HG03354 (cell line): Measurements from ENCODE around the gene GPC4.
"Not testable (repeated sequence)": the region's sequence is repeated elsewhere in the genome, so short reads cannot be mapped to it uniquely, and the experiment has no call there.

Experiments
- ATAC-seq: cut with Tn5 transposase; IDR thresholded peaks from one replicate; pipeline ENCODE4 v1.9.1; 2021; ENCODE audit warnings: mild to moderate bottlenecking; ENCODE audit not compliant: unreplicated experiment, poor library complexity, severe bottlenecking

Gene GPC4

DNA sequence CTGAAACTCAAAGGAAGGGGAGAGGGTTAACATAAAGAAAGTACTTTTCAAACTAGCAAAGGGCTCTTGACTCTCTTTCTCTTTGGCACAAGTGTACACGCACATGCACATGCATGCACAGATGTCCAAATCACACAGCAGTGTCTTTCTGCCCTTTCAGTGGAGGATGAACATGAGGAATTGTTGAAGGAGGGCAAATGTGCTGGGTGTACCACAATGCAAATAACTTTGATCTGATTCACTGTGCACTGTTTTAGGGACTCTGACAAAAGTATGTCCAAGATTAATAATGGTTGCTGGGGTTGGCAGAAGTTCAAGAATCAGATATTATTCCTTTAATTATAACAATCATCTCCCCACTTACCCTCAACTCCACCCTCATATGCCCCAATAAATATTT, 93.8 kb downstream of the GPC4 start:
- ATAC-seq, result no peak

GRCh38 chrX:133314281-133314680, 101.0 kb downstream of the GPC4 start:
- no peak for ATAC-seq

- ATAC-seq, result no peak
Measured at GRCh38 chrX:133308499-133308897, 106.8 kb downstream of the GPC4 start.

- ATAC-seq, result no peak
Measured at GRCh38 chrX:133307637-133308498, 107.4 kb downstream of the GPC4 start.

GRCh38 chrX:133307094-133307493, 108.2 kb downstream of the GPC4 start:
- no peak for ATAC-seq

DNA sequence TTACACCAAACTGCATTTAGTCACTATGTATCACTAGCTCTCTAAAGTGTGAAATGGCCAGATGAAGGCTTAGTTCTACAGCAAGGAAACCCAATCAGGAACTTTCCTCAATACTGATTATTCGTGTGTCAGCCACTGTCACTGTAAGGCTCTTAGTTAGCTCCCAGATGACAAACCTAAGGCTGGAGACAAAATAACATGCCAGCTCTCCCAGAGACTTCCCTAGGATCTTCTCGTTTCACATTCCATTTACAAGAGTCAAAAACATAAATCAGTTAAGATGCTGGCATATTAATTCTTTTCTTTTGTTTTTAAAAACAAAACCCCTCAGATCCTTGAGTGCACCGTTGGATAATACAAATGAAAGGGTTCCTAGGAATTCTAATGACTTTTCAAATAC, 109.0 kb downstream of the GPC4 start:
- ATAC-seq, result no peak

DNA sequence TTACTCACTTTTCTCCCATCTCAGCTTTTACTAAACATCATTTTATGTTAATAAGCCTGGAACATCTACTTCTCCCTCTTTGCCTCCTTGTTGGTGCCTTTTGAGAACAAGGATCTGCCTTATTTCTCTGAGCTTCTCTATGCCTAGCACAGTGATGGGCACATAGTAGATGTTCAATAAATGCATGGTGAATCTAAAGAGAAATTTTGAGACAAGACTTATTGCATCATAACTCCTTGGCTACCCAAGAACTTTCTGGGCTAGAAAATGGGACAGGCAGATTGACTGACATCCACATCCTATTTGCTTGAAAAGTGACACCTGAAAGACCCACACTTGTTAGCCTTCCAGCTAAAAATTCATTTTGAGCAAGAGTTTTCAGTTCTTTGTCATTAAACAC, 109.9 kb downstream of the GPC4 start:
- ATAC-seq, result no peak

GRCh38 chrX:133302775-133303445, 112.4 kb downstream of the GPC4 start:
- no peak for ATAC-seq

- ATAC-seq, result no peak
Measured at GRCh38 chrX:133300591-133300990, 114.7 kb downstream of the GPC4 start.

GRCh38 chrX:133297284-133297683, 118.0 kb downstream of the GPC4 start:
- no peak for ATAC-seq

GRCh38 chrX:133294126-133294525, 121.2 kb downstream of the GPC4 start:
- no peak for ATAC-seq

DNA sequence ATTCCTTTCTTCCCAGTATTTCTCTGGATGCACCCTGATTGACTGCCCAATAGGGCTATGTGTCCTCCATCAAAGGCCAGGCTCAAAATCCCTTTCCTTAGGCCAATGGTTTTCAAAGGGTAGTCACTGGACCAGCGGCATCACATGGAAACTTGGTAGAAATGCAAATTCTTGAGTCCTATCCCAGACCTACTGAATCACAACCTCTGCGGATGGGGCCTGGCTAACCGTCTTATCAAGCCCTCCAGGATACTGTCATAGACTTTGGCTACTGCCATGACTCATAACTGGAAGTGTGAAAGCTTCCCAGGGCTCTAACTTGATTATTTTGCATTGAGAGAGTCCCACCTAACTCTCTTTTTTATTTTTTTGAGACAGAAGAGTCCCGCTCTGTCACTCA, 125.2 kb downstream of the GPC4 start:
- ATAC-seq, result no peak

DNA sequence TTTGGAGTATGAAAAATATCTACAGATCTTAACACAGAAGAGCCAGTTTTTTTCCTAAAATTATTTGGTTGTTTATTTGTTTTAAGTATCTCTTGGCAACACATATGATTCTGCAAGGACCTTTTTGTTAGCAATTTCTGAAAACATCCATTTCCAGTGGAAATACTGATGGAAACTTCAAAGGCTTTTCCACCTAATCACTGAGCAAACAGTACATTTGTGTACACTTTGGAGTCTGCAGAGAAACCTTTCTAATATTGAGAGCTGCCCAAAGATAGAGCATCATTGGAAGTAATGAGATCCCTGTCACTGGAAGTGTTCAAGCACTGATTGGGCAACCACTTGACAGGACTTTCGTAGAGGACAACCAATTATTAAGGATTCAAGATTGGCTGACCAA, 127.4 kb downstream of the GPC4 start:
- ATAC-seq, result no peak

GRCh38 chrX:133285341-133285740, 129.9 kb downstream of the GPC4 start:
- ATAC-seq, result no peak

- not testable (repeated sequence) for ATAC-seq
Measured at GRCh38 chrX:133279112-133279730, 136.1 kb downstream of the GPC4 start.

DNA sequence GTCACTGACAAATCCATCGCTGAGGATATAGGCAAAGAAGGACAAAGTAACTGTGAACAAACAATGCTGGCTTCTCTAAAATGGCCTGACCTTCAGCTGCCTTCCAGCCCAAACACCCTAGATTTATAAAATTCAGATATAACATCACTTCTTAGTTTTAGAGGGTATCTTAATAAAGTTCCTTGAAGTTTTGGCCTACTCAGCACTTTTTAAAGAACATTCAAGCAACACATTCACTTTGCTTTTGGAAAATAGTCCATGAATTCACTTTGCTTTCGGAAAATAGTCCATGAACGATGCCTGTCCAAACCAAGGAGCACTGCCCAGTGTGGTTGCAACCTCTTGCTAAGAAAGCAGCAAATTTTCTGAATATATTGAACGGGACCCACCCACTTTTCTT, 142.1 kb downstream of the GPC4 start:
- ATAC-seq, result no peak

GRCh38 chrX:133269168-133269567, 146.1 kb downstream of the GPC4 start:
- no peak for ATAC-seq

GRCh38 chrX:133267621-133268020, 147.7 kb downstream of the GPC4 start:
- no peak for ATAC-seq

- ATAC-seq, result no peak
Measured at GRCh38 chrX:133265331-133265730, 150.0 kb downstream of the GPC4 start.

DNA sequence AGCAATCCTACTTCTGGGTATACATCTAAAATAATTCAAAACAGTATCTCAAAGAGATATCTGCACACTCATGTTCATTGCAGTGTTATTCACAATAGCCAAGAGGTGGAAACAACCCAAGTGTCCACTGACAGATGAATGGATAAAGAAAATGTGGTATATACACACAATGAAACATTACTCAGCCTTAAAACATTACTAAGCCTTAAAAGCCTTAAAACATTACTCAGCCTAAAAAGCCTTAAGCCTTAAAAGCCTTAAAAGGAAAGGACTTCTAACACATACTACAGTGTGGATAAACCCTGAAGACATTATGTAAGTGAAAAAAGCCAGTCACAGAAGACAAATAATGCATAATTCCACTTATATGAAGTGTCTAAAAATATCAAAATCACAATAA, 156.8 kb downstream of the GPC4 start:
- no peak for ATAC-seq

GRCh38 chrX:133254666-133255065, 160.6 kb downstream of the GPC4 start:
- ATAC-seq, result no peak
